Endodermal cell (in vitro differentiated cells): ENCODE results near the gene EVL. TPM values are rescaled to one million over a fixed set of nuclear protein-coding genes. Genes with fewer than 3 reads are reported as not detected.

Experiments
- DNase-seq: peaks from one replicate; pipeline ENCODE4 v3.0.0-alpha.2; 2017
- H3K27ac ChIP-seq: 2 replicates; pipeline ENCODE4 v1.5.1; 2013; ENCODE audit warnings: mild to moderate bottlenecking, low read depth, low read length, moderate library complexity
- H3K27me3 ChIP-seq: 2 replicates; pipeline ENCODE4 v1.6.1; 2013; ENCODE audit warnings: mild to moderate bottlenecking, low read length, moderate library complexity; ENCODE audit not compliant: insufficient read depth, control insufficient read depth, poor library complexity, severe bottlenecking
- H3K36me3 ChIP-seq: 2 replicates; pipeline ENCODE4 v1.7.0; 2013; ENCODE audit warnings: mild to moderate bottlenecking, low read length, moderate library complexity; ENCODE audit not compliant: control insufficient read depth, insufficient read depth
- H3K4me1 ChIP-seq: one replicate; pipeline ENCODE4 v1.7.0; 2013; ENCODE audit warnings: low read length; ENCODE audit not compliant: control insufficient read depth, insufficient read depth
- H3K4me3 ChIP-seq: 2 replicates; pipeline ENCODE4 v1.5.1; 2013; ENCODE audit warnings: mild to moderate bottlenecking, low read length, moderate library complexity
- H3K9ac ChIP-seq: 2 replicates; pipeline ENCODE4 v1.6.1; 2013; ENCODE audit warnings: mild to moderate bottlenecking, low read length, moderate library complexity; ENCODE audit not compliant: poor library complexity, severe bottlenecking; ENCODE audit errors: extremely low read depth
- H3K9me3 ChIP-seq: 2 replicates; pipeline ENCODE4 v1.6.1; 2013; ENCODE audit warnings: mild to moderate bottlenecking, low read length, moderate library complexity; ENCODE audit not compliant: control insufficient read depth
- H3K27ac Mint-ChIP-seq: 2 replicates; pipeline ENCODE4 v1.8.0; 2020; ENCODE audit warnings: mixed read lengths
- H3K27me3 Mint-ChIP-seq: 2 replicates; pipeline ENCODE4 v1.8.0; 2021; ENCODE audit warnings: mild to moderate bottlenecking, mixed read lengths; ENCODE audit not compliant: insufficient read depth
- H3K36me3 Mint-ChIP-seq: 2 replicates; pipeline ENCODE4 v1.8.0; 2020; ENCODE audit warnings: low read depth, mixed read lengths
- H3K4me1 Mint-ChIP-seq: 2 replicates; pipeline ENCODE4 v1.8.0; 2020; ENCODE audit warnings: mixed read lengths
- H3K4me3 Mint-ChIP-seq: 2 replicates; pipeline ENCODE4 v1.8.0; 2020; ENCODE audit warnings: mild to moderate bottlenecking, moderate library complexity, mixed read lengths
- H3K9me3 Mint-ChIP-seq: 2 replicates; pipeline ENCODE4 v1.8.0; 2020; ENCODE audit warnings: mild to moderate bottlenecking, mixed read lengths
- CTCF ChIP-seq: fragments of 200-600 bp; sonication (generic); conservative IDR thresholded peaks from 2 replicates; pipeline ENCODE4 v1.5.0; 2021; ENCODE audit warnings: antibody characterized with exemption, mild to moderate bottlenecking
- WGBS, 2 experiments: methylation state at CpG; one replicate each; pipeline versions ENCODE4 v1.1.5 to v1.1.7; 2013; ENCODE audit warnings: missing lambda C conversion rate in 2 of 2, mixed read lengths in 1 of 2; ENCODE audit not compliant: insufficient coverage in 1 of 2, insufficient read length in 1 of 2; 5-methylcytosine and 5-hydroxymethylcytosine counted together
- total RNA-seq, 2 donors: library from RNA; stranded (reverse); fragmentation: NEBNext Ultra II Directional in 1 of 2; extraction: Animal tissue kit (Norgen Biotek cat#: 25700) in 1 of 2; gene quantifications; 2 replicates in 1 of 2; 3 replicates in 1 of 2; pipeline ENCODE4 v1.2.1, GENCODE V29; 2021

EVL gene
- total RNA-seq, 2 donors from 2014 or later: 61.1 to 71.3 TPM

DNA sequence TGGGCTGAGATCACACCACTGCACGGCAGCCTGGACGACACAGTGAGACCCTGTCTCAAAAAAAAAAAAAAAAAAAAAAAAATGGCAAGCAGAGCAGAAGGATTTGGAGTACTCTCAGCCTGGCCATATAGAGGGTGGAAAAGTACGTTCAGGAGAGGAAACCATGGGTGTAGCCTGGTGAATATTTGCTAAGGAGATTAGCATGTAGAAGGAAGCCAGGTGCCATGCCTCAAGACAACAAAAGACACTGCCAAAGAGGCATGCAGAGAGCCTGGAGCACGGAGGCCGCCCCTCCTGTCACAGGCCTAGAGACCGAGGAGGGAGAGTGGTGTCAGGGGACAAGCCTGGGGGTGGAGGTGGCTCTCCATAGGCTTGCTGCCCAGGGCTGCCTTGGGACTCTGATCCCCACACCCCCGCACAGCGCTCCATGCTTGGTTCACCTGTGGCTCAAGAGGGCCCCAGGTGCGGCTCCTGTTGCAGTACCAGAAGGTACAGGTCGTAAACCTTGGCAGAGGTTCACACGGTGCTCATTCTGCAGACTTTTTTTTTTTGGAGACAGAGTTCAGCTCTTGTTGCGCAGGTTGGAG lies 122.1 kb downstream of the EVL start:
- Histone ChIP-seq H3K27me3 (no peaks in the 10 kb centered on the region), H3K36me3 (no peaks in the 10 kb centered on the region), H3K4me3 (no peak overlapping the region), H3K4me1 (no peaks in the 10 kb centered on the region), H3K9ac (no peak overlapping the region), H3K27ac (no peak overlapping the region), H3K9me3 (no peaks in the 10 kb centered on the region)
- TF ChIP-seq CTCF: no peak
- no peak overlapping the region for H3K4me3 Mint-ChIP-seq
- peaks cover 13% of the 10 kb centered on the region for H3K9me3 Mint-ChIP-seq
- DNase-seq: peak; percentile 58
- H3K27ac Mint-ChIP-seq: no peak overlapping the region
- H3K27me3 Mint-ChIP-seq: no peaks in the 10 kb centered on the region
- H3K36me3 Mint-ChIP-seq: no peaks in the 10 kb centered on the region
- WGBS, 2 experiments: 88% methylated on average over 12 of the region's 12 CpGs
- H3K4me1 Mint-ChIP-seq: peaks cover 3% of the 10 kb centered on the region

- H3K9ac ChIP-seq: no peak overlapping the region
- WGBS, 2 experiments: 93 to 96% methylated on average over 7 to 12 of the region's 12 CpGs
- Mint-ChIP-seq H3K27me3 (no peaks in the 10 kb centered on the region), H3K4me1 (peaks cover 8% of the 10 kb centered on the region), H3K27ac (no peak overlapping the region), H3K9me3 (peaks cover 11% of the 10 kb centered on the region), H3K36me3 (no peaks in the 10 kb centered on the region), H3K4me3 (no peak overlapping the region)
- no peaks in the 10 kb centered on the region for H3K27me3 ChIP-seq
- TF ChIP-seq CTCF: no peak
- no peaks in the 10 kb centered on the region for H3K9me3 ChIP-seq
- DNase-seq: no peak
- H3K27ac ChIP-seq: no peak overlapping the region
- peaks cover 1% of the 10 kb centered on the region for H3K4me1 ChIP-seq
- H3K36me3 ChIP-seq: no peaks in the 10 kb centered on the region
- no peak overlapping the region for H3K4me3 ChIP-seq
Measured at GRCh38 chr14:100188392-100189030, 123.3 kb downstream of the EVL start.

GRCh38 chr14:100190126-100190525 lies 124.9 kb downstream of the EVL start:
- H3K4me3 Mint-ChIP-seq: no peak overlapping the region
- H3K4me1 ChIP-seq: peaks cover 3% of the 10 kb centered on the region
- 95 to 100% methylated on average over 1 of the region's 1 CpG for WGBS, 2 experiments

More at GRCh38 chr14:100190126-100190525, 124.9 kb downstream of the EVL start:
- no peak overlapping the region for H3K27ac ChIP-seq
- peaks cover 18% of the 10 kb centered on the region for H3K4me1 Mint-ChIP-seq
- H3K27me3 Mint-ChIP-seq: no peaks in the 10 kb centered on the region
- H3K9me3 ChIP-seq: no peaks in the 10 kb centered on the region
- TF ChIP-seq CTCF: no peak
- H3K9ac ChIP-seq: no peak overlapping the region
- H3K36me3 Mint-ChIP-seq: no peaks in the 10 kb centered on the region
- peaks cover 11% of the 10 kb centered on the region for H3K9me3 Mint-ChIP-seq
- H3K4me3 ChIP-seq: no peak overlapping the region
- H3K27ac Mint-ChIP-seq: no peak overlapping the region
- no peaks in the 10 kb centered on the region for H3K27me3 ChIP-seq
- no peaks in the 10 kb centered on the region for H3K36me3 ChIP-seq
- DNase-seq: no peak
